ENCODE data around the gene CUX1.
"Not testable (repeated sequence)": the region's sequence is repeated elsewhere in the genome, so short reads cannot be mapped to it uniquely, and the experiment has no call there.

Gene CUX1

DNA sequence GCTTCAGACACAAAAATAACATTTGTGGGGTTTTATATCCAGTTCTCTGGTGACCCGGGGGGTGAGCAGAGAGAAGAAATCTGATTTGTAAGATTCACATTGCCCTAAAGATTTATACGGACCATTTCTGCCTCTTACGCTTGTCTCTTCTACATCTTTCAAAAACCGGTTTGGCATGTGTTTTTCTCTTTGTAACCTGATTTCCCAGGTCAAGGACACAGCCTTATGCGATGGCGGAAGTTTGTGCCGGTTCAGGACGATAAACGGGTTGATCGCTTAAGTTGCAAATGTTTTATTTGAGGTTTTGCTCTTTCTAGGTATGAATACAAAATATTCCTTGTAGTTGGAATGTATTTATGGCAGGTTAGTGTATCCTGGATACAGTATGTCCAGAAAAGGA lies 407.6 kb downstream of the CUX1 start:
- no peak for DNase-seq

DNA sequence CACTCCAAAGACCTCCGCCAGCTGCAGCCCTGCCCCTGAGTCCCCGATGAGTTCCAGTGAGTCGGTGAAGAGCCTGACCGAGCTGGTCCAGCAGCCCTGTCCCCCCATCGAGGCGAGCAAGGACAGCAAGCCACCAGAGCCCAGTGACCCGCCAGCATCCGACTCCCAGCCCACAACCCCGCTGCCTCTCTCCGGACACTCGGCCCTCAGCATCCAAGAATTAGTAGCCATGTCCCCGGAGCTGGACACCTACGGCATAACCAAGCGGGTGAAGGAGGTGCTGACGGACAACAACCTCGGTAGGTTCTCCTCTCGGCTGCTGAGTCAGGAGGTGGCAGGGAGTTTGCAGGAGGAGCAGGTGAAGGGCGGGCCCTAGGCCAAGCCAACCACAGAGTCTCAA lies 409.9 kb downstream of the CUX1 start:
- DNase-seq: no peak

DNA sequence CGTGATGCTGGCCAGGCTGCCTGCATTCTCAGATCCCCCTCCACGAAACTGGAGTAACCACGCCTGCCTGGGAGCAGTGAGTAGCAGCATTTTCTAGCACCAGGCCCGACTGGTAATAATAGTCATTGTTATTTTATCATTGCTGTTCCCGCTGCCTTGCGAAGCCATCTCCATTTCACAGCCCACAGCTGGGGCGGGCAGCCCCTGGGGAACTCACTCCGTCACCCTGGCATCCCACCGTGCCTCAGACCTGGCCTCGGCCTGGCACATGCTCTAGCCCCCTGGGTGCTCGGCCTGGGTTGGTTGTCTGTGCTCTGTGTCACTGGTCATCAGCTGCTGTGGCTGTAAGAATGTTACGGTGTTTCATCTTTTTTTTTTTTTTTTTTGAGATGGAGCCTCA lies 411.5 kb downstream of the CUX1 start:
- DNase-seq: no peak

DNA sequence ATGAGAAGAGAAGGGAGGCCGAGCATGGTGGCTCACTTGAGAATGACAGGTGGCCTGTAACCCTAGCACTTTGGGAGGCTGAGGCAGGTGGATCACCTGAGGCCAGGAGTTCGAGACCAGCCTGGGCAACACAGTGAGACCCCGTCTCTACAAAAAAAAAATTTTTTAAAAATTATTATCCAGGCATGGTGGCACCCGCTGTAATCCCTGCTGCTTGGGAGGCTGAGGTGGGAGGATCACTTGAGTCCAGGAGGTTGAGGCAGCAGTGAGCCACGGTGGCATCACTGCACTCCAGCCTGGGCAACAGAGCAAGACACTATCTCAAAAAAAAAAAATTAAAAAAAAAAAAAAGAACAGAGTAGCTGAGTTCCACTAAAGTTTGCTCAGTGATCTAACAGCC lies 412.7 kb downstream of the CUX1 start:
- not testable (repeated sequence) for DNase-seq

DNA sequence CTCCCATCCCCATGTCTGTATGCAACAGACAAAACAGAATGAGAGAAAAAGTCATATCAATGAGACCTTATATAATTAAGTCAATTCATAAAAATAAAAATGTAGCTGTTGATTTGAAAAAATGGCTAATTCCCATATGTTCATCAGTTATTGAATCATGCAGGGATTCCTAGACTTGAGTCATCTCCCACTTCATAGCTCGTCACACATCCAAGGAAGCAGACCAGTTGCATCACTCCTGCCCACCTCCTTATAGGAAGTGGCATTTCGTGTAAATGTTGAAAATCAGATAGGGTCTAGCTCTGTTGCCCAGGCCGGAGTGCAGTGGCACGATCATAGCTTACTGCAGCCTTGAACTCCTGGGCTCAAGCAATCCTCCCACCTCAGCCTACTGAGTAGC lies 413.2 kb downstream of the CUX1 start:
- no peak for DNase-seq

DNA sequence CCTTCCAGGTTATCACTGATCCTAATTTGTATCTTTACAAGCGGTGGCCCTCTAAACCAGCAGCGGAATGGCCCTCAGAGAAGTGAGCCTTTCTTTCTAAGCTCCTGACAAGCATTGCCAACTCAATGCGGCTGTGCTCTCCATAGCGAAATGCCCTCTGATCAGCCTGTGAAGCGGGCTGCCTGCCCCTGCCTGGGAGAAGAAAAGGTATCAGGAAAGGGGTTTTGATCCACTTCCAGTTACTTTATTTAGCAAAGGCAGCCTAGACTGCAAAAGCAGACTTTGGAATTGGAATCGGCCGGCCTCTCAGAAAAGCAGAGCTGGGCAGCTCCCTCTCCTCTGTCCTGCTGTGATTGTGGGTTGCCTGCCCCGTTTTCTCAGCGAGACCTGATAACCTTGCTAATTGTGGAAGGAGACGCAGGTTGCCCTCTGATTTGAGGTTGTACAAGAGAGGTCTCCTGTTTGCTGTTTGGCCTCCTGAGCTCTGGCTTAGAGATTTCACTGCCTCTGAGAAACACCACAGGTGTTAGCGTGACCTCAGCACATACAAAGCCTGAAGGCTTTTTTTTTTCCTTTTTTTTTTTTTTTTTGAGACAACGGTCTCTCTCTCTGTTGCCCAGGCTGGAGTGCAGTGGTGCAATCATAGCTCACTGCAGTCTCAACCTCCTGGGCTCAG lies 415.3 kb downstream of the CUX1 start:
- DNase-seq: no peak

DNA sequence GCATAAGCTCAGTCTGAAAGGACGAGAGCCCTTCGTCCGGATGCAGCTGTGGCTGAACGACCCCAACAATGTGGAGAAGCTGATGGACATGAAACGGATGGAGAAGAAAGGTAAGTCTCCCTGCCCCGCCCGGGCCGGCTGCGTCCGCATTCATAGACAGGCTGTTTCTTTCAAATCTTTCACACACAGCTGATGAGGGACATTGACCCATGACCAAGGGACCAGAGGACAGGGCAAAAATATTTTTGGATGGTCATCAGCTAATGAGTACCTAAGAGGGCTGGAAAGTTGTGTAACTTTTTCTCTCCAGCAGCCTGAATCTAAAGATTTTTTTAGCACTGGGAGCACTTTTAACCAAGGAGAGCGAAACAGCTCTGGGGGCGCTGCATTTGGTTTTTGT lies 416.7 kb downstream of the CUX1 start:
- no peak for DNase-seq

DNA sequence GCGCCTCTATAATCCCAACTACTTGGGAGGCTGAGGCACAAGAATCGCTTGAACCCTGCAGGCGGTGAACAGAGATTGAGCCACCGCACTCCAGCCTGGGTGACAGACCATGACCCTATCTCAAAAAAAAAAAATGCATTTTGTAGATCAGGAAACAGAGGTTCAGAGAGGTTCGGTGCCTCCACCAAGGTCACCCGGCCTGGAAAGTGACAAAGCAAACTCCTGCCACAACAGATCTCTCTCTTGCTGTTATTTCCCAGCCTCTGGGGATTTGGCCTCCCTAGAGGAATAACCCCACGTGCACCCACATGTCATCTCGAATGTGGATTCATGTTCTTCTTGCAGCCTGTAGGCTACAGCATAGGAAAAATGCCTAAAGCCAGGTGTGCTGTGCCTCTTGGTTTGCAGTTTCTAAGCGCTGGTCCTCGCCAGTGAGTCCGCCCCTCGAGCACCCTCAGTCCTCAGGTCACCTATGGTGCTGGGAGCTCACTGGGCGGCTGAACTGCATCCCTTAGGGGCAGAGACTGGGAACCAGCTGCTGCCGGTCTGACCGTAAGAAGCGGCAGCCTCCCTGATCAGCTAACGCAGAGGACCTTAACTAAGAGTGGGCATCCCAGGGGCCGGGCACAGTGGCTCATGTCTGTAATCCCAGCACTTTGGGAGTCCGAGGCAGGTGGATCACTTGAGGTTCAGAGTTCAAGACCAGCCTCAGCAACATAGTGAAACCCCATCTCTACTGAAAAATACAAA lies 417.6 kb downstream of the CUX1 start:
- no peak for DNase-seq

DNA sequence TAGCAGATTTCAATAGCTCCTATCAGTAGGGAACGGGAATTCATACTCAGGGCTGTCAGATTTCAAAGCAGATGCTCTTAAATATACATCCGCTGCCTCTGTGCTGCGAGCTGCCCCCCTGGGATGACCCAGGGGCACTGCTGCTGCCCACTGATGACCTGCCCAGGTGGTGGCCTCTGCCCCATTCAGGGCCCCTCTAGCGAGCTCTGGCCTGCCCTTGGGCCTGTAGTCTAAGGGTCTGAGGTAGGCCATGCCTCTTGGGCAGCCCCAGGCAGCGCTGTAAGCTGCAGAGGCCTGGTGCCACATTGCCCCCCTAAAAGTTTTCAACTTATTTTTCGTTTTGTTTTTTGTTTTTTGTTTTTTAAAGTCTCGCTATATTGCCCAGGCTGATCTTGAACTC lies 418.7 kb downstream of the CUX1 start:
- no peak for DNase-seq

DNA sequence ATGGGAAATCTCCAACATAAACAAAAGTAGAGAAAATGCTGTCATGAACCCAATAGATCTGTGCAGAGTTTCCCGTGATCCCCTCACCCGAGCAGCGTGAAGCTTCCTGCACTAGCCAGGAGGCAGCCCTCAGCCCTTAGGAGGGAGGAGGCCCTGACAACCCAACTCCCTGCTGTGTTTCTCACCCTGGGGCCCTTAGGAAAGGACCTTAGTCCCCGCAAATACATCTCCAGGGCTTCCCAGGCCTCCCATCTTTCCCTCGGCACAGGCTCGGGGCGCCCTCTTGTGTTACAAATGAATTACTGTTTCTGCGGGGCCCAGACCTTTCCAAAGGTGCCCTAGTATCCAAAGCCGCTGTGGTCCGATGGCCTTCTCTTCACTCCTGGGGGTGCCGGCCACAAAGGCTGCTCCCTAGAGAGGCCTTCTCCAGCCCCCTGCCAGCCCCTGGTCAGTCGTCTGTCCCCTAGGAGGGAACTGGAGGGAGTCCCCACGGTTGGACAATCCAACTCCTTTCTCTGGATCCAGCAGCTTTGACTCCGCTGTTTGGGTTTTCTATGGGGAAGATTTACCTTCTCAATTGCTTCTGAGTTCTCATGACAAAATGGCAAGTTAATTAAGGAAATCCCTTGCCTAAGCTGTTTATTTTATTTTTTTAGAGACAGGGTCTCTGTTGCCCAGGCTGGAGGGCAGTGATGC lies 419.3 kb downstream of the CUX1 start:
- peak; percentile 21 for DNase-seq

DNA sequence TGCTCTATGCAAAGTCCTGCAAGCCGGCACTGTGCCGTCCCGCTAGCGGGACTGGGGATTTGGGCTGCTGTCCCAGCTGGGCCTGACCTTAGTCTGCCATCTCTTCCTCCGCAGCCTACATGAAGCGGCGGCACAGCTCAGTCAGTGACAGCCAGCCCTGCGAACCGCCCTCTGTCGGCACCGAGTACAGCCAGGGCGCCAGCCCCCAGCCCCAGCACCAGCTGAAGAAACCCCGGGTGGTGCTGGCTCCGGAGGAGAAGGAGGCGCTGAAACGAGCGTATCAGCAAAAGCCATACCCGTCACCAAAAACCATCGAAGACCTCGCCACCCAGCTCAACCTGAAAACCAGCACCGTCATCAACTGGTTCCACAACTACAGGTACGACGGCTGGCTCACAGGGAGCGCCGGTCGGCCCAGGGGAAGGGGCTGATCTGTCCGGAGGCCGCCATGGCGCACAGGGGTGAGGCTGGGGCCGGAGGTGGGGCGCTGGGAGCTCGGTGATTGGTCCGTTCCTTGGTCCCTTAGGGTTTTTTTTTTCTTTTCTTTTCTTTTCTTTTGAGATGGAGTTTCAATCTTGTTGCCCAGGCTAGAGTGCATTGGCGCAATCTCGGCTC lies 421.9 kb downstream of the CUX1 start:
- no peak for DNase-seq

DNA sequence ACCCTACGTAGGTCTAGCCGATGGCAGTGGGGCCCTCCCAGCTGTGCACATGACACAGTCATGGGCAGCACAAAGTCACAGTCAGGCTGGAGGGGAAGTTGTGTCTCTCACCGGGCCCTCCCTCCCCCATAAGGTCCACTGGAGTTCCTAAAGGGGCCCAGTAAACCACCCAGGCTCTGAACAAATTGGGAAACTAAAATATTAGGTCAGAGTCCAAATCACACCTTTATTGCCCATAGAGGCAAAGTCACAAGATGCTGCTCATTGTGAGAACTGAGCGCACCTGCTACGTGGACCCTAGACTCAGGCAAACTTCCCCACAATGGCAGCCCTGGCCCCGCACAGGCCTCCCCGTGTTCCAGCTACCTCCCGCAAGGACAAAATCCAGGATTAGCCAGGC lies 424.0 kb downstream of the CUX1 start:
- no peak for DNase-seq

DNA sequence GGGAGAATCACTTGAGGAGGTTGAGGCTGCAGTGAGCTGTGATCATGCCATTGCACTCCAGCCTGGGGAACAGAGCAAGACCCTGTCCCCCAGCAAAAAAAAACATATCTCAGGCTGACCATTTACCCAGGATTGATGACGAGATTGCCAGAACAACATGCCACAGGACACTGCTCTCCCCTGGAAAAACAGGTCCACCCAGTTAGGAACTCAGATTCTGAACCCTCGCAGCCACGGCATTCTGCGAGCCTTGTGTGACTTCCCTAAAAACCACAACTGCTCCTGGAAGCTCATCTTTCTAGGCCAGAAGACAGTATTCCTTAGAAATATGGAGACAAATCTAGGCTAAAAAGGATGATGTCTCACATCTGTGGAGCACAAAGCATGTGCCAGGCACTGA lies 427.2 kb downstream of the CUX1 start:
- DNase-seq: no peak

DNA sequence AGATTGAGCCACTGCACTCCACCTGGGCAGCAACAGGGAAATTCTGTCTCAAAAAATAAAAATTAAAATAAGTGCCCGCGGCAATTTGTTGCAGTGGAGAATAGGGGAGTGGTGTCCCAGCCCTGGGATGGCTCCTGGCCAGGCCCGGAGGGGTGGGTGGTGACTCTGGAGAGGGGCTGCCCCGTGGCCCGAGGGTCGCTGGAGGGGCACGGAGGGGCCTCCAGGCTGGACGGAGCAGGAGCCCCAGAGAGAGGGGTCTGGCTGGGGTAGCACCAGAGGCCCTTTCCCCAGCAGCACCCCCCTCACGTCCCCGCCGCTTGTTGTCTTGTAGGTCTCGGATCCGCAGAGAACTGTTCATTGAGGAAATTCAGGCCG lies 430.6 kb downstream of the CUX1 start:
- DNase-seq: no peak

DNA sequence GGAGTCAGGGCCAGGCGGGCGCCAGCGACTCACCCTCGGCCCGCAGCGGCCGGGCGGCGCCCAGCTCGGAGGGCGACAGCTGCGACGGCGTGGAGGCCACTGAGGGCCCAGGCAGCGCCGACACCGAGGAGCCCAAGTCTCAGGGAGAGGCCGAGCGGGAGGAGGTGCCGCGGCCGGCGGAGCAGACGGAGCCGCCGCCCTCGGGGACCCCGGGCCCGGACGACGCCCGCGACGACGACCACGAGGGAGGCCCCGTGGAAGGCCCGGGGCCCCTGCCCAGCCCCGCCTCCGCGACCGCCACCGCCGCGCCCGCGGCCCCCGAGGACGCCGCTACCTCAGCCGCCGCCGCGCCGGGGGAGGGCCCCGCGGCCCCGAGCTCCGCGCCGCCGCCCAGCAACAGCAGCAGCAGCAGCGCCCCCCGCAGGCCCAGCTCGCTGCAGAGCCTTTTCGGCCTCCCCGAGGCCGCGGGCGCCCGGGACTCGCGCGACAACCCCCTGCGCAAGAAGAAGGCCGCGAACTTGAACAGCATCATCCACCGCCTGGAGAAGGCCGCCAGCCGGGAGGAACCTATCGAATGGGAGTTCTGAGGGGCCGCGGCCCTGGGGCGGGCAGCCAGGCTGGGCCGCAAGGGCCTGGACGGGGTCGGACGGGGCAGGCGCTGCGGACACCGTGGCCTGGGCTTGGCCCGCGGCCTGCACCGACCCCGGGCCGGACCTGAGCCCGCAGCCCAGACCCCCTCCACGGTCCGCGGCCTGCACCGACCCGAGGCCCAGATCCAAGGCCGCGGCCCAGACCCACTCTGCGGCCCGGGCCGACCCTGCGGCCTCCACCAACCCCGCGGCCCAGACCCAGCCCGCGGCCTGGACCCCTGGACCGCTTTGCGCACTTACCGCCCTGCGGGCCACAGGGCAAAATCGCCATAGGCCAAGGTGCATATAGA lies 431.3 kb downstream of the CUX1 start:
- DNase-seq: no peak

DNA sequence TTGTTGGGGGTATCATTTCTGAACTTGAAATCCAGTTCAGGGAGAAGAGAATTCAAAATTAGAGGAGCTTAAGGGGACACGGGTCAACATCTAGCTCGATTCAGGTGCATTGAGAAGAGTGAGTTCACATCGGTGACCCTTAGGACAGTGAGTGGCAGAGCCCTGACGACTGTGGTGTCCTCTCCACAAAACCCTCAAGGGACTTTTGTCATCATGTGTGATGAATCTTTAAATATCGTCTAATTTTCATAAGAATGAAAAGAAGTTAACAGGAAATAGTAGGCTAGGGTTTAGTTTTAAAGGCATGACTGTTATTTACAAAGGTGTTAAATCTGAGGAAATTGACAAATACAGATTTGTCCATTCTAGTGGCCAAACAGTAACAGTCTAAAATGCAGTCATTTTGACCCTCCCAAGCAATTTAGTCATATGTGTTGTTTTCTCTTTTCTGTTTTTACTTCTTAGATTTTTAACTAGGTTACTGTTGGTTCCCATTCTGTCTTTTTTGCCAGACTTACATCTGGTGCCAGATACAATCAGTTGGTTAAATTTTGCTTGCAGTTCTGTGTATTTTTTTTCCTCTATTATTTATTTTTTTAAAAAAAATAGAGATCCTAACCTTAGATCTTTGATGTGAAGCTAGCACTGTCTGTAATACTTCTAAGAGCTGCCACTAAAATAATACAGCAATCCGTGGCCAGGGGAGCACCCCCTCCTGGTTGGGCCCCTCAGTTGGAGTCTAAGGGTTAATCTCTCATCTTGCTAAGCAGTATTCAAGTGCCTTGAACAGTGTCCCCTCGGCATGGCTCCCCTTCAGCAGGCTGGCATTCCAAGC lies 434.3 kb downstream of the CUX1 start:
- DNase-seq: no peak

DNA sequence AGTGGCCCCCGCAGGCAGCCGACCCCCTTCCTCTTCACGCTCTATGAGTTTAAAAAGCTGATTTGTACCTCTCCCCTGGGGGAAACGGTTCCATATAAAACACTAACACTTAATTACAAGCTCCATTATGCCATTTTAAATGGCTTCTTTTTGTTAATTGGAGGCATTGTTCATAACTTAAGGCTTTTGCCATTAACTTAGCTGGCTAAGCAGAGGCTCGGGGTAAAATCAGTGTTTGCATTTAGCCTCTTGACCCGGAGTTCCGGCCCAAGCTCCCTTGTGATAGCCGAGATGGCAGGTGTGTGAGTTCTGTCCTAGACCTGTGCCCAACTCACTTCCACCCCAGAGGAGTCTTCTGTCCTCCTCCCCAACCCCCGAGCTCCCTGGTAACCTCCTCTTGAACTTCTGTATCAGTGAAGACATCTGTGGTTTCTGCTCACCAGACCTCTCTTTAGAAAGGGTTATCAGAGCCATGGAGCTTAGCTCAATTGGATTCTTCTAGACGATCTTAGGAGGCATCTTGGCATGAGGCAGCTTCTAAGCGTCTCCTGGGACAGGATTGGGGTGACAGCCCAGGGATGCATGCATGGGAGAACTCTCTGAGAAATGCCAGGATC lies 435.0 kb downstream of the CUX1 start:
- DNase-seq: no peak

DNA sequence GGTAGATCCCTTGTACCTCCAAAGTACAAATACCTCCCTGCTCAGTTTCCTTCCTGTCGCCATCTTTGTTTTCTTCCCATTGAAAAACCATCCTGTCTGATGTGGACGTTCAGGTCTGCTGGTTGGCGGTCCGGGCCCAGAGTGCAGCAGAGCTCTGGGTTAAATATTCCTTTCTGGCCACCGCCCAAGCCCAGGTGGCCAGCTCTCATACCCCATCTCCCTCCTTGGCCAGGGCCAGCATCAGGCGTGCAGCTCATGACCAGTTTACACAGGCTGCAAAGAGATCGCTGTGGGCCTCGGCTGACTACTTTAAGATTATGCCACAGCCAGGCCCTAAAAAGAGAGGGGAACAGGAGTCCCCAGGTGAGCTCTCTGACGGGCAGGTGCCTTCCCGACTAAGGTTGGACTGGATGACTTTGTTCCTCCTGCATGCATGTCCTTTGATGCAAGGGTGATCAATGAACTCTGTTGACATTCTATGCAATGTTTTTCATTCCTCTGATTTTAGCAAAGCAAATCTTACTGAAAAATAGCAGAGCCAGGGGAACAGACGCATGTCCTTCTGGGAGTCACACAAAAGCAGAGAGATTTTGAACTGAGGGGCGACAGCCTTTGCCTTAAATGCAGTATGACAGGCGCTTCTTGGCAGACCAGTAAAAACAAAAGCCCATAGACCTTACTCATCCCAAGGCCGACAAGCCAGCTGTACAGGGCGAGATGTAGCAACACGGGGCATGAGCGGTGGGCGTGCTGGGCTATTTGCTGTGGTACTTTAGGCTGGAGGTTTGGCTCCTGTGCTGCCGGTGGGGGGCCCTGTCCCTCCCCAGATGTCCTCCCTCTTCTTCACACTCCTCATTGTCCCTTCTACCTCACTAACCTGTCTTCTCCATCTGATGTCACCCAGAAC lies 435.9 kb downstream of the CUX1 start:
- DNase-seq: no peak

DNA sequence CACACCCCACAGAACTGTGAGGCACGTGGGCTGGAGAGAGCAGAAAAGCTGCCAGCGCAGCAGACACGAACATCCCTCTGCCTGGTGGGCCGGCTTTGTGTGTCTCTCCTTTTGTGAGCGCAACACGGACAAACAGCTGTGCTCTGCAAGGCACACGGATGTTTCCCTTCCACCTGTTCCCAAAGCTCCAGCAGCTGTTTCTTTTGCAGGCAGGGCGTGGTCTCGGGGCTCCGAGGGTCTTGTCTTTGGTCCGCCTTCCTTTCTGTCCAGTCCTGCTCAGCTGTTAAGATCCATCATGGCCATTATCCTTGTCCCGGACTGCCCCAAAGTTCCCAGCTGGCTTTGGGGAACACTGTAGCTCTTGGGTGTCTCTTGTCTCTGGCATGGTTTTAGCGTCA lies 436.5 kb downstream of the CUX1 start:
- DNase-seq: no peak

DNA sequence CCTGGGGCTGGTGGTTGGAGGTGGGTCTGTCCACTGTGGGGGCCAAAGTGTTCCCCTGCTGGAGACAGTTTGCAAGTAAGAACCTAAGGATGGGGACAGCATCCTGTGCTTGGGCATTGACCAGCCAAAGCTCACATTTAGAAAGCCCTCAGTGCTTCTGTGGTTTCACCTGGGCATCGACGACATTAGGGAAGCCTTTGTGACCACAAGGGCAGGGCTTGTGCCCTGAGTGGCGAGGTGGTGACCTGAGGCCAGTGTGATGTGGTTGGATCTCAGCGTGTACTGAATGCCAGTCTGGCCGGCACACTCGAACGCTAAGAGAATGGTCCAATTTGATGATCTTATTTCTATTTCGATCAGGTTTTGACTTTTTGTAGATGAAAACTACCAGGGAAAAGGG lies 437.1 kb downstream of the CUX1 start:
- no peak for DNase-seq

Measured in effector CD4-positive, alpha-beta T cell (primary cell).